ENCODE results near the gene RALGDS. TPM values are rescaled to one million over a fixed set of nuclear protein-coding genes. Genes with fewer than 3 reads are reported as not detected.

RALGDS gene
- total RNA-seq, 1 experiment from 2014 or later: 13.7 TPM

GRCh38 chr9:133144904-133145851 is 24.1 kb upstream of the RALGDS start:
- TSS peak; percentile 14 for BruUV-seq (replicated peaks)
- H3K4me3 Mint-ChIP-seq (ENCODE audit: low read depth, unreplicated experiment): no peak overlapping the region
- H3K36me3 Mint-ChIP-seq (ENCODE audit: insufficient read depth, unreplicated experiment): peaks cover 25% of the 10 kb centered on the region
- no peaks in the 10 kb centered on the region for H3K9me3 Mint-ChIP-seq (ENCODE audit: low read depth, unreplicated experiment)
- no peaks in the 10 kb centered on the region for H3K4me1 Mint-ChIP-seq (ENCODE audit: low read depth, unreplicated experiment)
- no peak for TF ChIP-seq CTCF (IDR thresholded peaks at IDR 0.05; ENCODE audit: unreplicated experiment)
- H3K27ac Mint-ChIP-seq (ENCODE audit: unreplicated experiment): no peak overlapping the region
- no peak for DNase-seq
- intact Hi-C loops (cut with micrococcal nuclease; ENCODE audit: unreplicated experiment): loop anchor here (1.0 to 10.0 kb wide), 2 partner anchors 42 to 110 kb away; partner anchors contain the start of gene GTF3C5
- CTCF ChIA-PET: interaction anchor here (1.3 to 2.5 kb wide), 3 partner anchors 10 to 42 kb away, joined by 6 to 40 read pairs (median 36); no protein-coding TSS in a partner anchor
- no peaks in the 10 kb centered on the region for H3K27me3 Mint-ChIP-seq (ENCODE audit: unreplicated experiment)

DNA sequence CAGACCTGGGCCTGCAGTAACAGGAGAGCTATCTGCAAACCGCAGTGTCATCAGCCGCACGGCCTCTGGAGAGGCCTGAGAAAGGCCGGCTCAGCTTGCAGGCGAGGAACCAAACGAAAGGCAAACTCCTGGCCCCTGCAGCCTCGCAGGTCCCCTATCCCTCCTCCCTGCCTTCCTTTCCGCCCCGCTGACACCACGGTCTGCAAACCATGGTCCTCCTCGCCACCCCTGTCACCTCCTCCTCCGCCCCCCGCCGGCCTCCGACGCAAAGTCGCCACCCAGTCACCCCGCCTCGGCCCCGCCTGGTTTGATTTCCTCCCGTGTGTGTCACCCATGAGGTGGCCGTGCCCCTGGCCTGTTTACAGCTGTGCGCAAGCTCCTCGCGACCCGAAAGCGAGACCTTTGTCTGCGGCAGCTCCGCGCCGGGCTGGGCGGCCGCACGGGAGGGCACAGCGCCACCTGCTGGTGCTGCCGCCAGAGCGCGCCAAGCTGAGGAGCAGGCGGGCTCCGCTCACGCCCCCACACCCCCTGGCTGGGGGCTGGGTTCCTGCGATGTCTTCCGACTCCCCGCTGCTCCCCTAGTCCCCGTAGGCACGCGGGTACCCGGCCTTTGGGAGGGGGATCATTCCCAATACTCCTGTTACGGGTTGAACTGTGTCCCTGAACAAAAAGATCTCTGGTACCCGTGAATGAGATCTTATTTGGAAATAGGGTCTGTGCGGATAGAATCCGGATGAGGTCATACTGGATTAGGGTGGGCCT is 23.3 kb upstream of the RALGDS start:
- no peak overlapping the region for H3K27ac Mint-ChIP-seq (ENCODE audit: unreplicated experiment)
- no peaks in the 10 kb centered on the region for H3K9me3 Mint-ChIP-seq (ENCODE audit: low read depth, unreplicated experiment)
- DNase-seq: peak; percentile 81
- CTCF ChIA-PET: interaction anchor here (0.5 to 2.5 kb wide), 9 partner anchors 10 to 41 kb away, joined by 3 to 40 read pairs (median 5); no protein-coding TSS in a partner anchor
- BruUV-seq (replicated peaks): no TSS peak
- intact Hi-C loops (cut with micrococcal nuclease; ENCODE audit: unreplicated experiment): loop anchor here (1.0 to 10.0 kb wide), 2 partner anchors 41 to 110 kb away; partner anchors contain the start of gene GTF3C5
- H3K4me3 Mint-ChIP-seq (ENCODE audit: low read depth, unreplicated experiment): peak overlapping the region; percentile 47
- TF ChIP-seq CTCF (IDR thresholded peaks at IDR 0.05; ENCODE audit: unreplicated experiment): peak; percentile 91
- H3K36me3 Mint-ChIP-seq (ENCODE audit: insufficient read depth, unreplicated experiment): peaks cover 23% of the 10 kb centered on the region
- H3K4me1 Mint-ChIP-seq (ENCODE audit: low read depth, unreplicated experiment): no peaks in the 10 kb centered on the region
- no peaks in the 10 kb centered on the region for H3K27me3 Mint-ChIP-seq (ENCODE audit: unreplicated experiment)

- DNase-seq: no peak
- Mint-ChIP-seq H3K27ac (ENCODE audit: unreplicated experiment) (no peak overlapping the region), H3K9me3 (ENCODE audit: low read depth, unreplicated experiment) (no peaks in the 10 kb centered on the region), H3K4me3 (ENCODE audit: low read depth, unreplicated experiment) (peak overlapping the region; percentile 47), H3K36me3 (ENCODE audit: insufficient read depth, unreplicated experiment) (peaks cover 19% of the 10 kb centered on the region), H3K27me3 (ENCODE audit: unreplicated experiment) (no peaks in the 10 kb centered on the region), H3K4me1 (ENCODE audit: low read depth, unreplicated experiment) (no peaks in the 10 kb centered on the region)
- BruUV-seq (replicated peaks): no TSS peak
- TF ChIP-seq CTCF (IDR thresholded peaks at IDR 0.05; ENCODE audit: unreplicated experiment): no peak
- CTCF ChIA-PET: interaction anchor here (0.5 to 2.5 kb wide), 9 partner anchors 9 to 42 kb away, joined by 3 to 40 read pairs (median 5); no protein-coding TSS in a partner anchor
- intact Hi-C loops (cut with micrococcal nuclease; ENCODE audit: unreplicated experiment): loop anchor here (1.0 to 10.0 kb wide), 2 partner anchors 40 to 109 kb away; partner anchors contain the start of gene GTF3C5
These were observed 22.6 kb upstream of the RALGDS start for GRCh38 chr9:133143639-133144141.
